H1 (cell line): Measurements from ENCODE around the gene B9D1. TPM values are rescaled to one million over a fixed set of nuclear protein-coding genes. Genes with fewer than 3 reads are reported as not detected.

ENCODE experiments used
- CTCF ChIA-PET: fragments of 300-600 bp; sonication (Branson Sonifier 250); formaldehyde crosslinking; loops from one replicate; lab custom pipeline; 2021; ENCODE audit not compliant: partially characterized antibody; lab: Charles Lee
- POLR2A ChIA-PET: fragments of 300-600 bp; sonication (Branson Sonifier 250); formaldehyde crosslinking; loops from one replicate; lab custom pipeline; 2021; ENCODE audit warnings: inconsistent platforms; ENCODE audit not compliant: partially characterized antibody; lab: Charles Lee
- DNase-seq, 2 experiments: peaks; one replicate each; pipeline versions ENCODE4 v3.0.0 to v3.0.0-alpha.2; 2010 to 2022; ENCODE audit warnings: low spot score in 2 of 2, low read depth in 1 of 2, mixed read lengths in 1 of 2
- FAIRE-seq: peaks from 2 replicates; lab custom pipeline; 2011; peaks lifted over from hg19 to GRCh38; lab: Jason Lieb, UNC
- H2AFZ ChIP-seq: 2 replicates; pipeline ENCODE4 v1.8.1; 2012; ENCODE audit warnings: low read length, inconsistent platforms
- H2AK5ac ChIP-seq: 2 replicates; pipeline ENCODE4 v1.6.1; 2013; ENCODE audit warnings: low read depth, low read length
- H2BK120ac ChIP-seq: replicated peaks from 2 replicates; pipeline ENCODE3; 2013; ENCODE audit warnings: low read depth, low read length, inconsistent platforms
- H2BK12ac ChIP-seq: 2 replicates; pipeline ENCODE4 v1.6.1; 2013; ENCODE audit warnings: low read depth, low read length
- H2BK15ac ChIP-seq: 2 replicates; pipeline ENCODE4 v1.6.1; 2013; ENCODE audit warnings: low read length
- H2BK20ac ChIP-seq: 2 replicates; pipeline ENCODE4 v1.6.1; 2013; ENCODE audit warnings: low read length
- H2BK5ac ChIP-seq: 2 replicates; pipeline ENCODE4 v1.6.1; 2013; ENCODE audit warnings: low read depth, low read length
- H3K14ac ChIP-seq: 2 replicates; pipeline ENCODE4 v1.6.1; 2013; ENCODE audit warnings: inconsistent platforms; ENCODE audit not compliant: insufficient read length
- H3K18ac ChIP-seq: 2 replicates; pipeline ENCODE4 v1.6.1; 2013; ENCODE audit warnings: low read length; ENCODE audit errors: extremely low read depth
- H3K23ac ChIP-seq: 2 replicates; pipeline ENCODE4 v1.6.1; 2013; ENCODE audit warnings: inconsistent platforms; ENCODE audit not compliant: insufficient read length
- H3K23me2 ChIP-seq: 2 replicates; pipeline ENCODE4 v1.6.1; 2013; ENCODE audit warnings: low read depth, low read length
- H3K27ac ChIP-seq: 2 replicates; pipeline ENCODE4 v1.6.1; 2011; ENCODE audit warnings: low read depth, low read length, inconsistent platforms
- H3K27me3 ChIP-seq, 4 experiments: replicated peaks in 1 of 4; 1 replicate in 1 of 4; 2 replicates in 3 of 4; pipeline versions ENCODE4 v1.6.1 to v1.8.1; 2011 to 2013; ENCODE audit warnings: low read length in 3 of 4, mild to moderate bottlenecking in 3 of 4, inconsistent platforms in 2 of 4, mixed read lengths in 2 of 4, moderate library complexity in 1 of 4; ENCODE audit not compliant: control insufficient read depth in 3 of 4, insufficient read depth in 3 of 4; ENCODE audit errors: extremely low read depth in 1 of 4
- H3K36me3 ChIP-seq, 4 experiments: 2 replicates each; pipeline versions ENCODE4 v1.6.1 to v1.8.1; 2011 to 2013; ENCODE audit warnings: mild to moderate bottlenecking in 4 of 4, low read length in 3 of 4, moderate library complexity in 2 of 4, control low read depth in 1 of 4, inconsistent platforms in 1 of 4; ENCODE audit not compliant: insufficient read depth in 4 of 4, control insufficient read depth in 2 of 4
- H3K4ac ChIP-seq: replicated peaks from 2 replicates; pipeline ENCODE3; 2013; ENCODE audit warnings: low read length, low read depth, mixed read lengths, inconsistent platforms; ENCODE audit not compliant: insufficient read length
- H3K4me1 ChIP-seq, 4 experiments: replicated peaks in 1 of 4; 1 replicate in 1 of 4; 2 replicates in 3 of 4; pipeline versions ENCODE4 v1.6.1 to v1.8.1; 2011 to 2013; ENCODE audit warnings: low read length in 3 of 4, inconsistent platforms in 2 of 4, mixed read lengths in 1 of 4; ENCODE audit not compliant: insufficient read depth in 4 of 4, control insufficient read depth in 3 of 4
- H3K4me2 ChIP-seq, 2 experiments: 2 replicates each; pipeline versions ENCODE4 v1.6.1 to v1.8.1; 2011 to 2013; ENCODE audit warnings: low read depth in 2 of 2, low read length in 2 of 2, control low read depth in 1 of 2, inconsistent platforms in 1 of 2, mild to moderate bottlenecking in 1 of 2; ENCODE audit not compliant: insufficient read depth in 1 of 2
- H3K4me3 ChIP-seq, 4 experiments: fragments of 200-600, 300-600 bp in 1 of 4; sonication (generic), shearing (Covaris generic), sonication (Bioruptor Twin) in 1 of 4; 2 replicates each; pipeline versions ENCODE4 v1.5.1 to v1.8.1; 2011 to 2016; ENCODE audit warnings: low read length in 4 of 4, low read depth in 3 of 4, control low read depth in 2 of 4, inconsistent platforms in 2 of 4, mild to moderate bottlenecking in 2 of 4, mixed read lengths in 1 of 4, moderate library complexity in 1 of 4; ENCODE audit not compliant: insufficient read depth in 2 of 4; ENCODE audit errors: extremely low read depth in 1 of 4
- H3K56ac ChIP-seq: replicated peaks from 2 replicates; pipeline ENCODE3; 2013; ENCODE audit warnings: low read depth, mild to moderate bottlenecking, mixed read lengths, low read length, inconsistent platforms; ENCODE audit not compliant: insufficient read length
- H3K79me1 ChIP-seq: 2 replicates; pipeline ENCODE4 v1.6.1; 2013; ENCODE audit warnings: low read depth, low read length, control low read depth
- H3K79me2 ChIP-seq, 2 experiments: 2 replicates each; pipeline versions ENCODE4 v1.6.1 to v1.8.1; 2012 to 2013; ENCODE audit warnings: low read length in 2 of 2, mild to moderate bottlenecking in 2 of 2, inconsistent platforms in 1 of 2; ENCODE audit not compliant: insufficient read depth in 2 of 2, control insufficient read depth in 1 of 2
- H3K9ac ChIP-seq, 4 experiments: replicated peaks in 1 of 4; 1 replicate in 1 of 4; 2 replicates in 3 of 4; pipeline versions ENCODE4 v1.6.1 to v1.8.1; 2011 to 2013; ENCODE audit warnings: low read depth in 3 of 4, low read length in 3 of 4, control low read depth in 2 of 4, mild to moderate bottlenecking in 2 of 4, moderate library complexity in 2 of 4, inconsistent platforms in 1 of 4; ENCODE audit errors: extremely low read depth in 1 of 4
- H3K9me3 ChIP-seq, 2 experiments: 2 replicates each; pipeline versions ENCODE4 v1.6.1 to v1.8.1; 2012 to 2013; ENCODE audit warnings: mild to moderate bottlenecking in 2 of 2, moderate library complexity in 2 of 2, control low read depth in 1 of 2, inconsistent platforms in 1 of 2, low read depth in 1 of 2, low read length in 1 of 2, mixed read lengths in 1 of 2; ENCODE audit not compliant: insufficient read depth in 2 of 2
- H4K20me1 ChIP-seq, 2 experiments: replicated peaks in 1 of 2; 2 replicates each; pipeline versions ENCODE3 to v1.8.1; 2011 to 2013; ENCODE audit warnings: inconsistent platforms in 2 of 2, low read length in 2 of 2, mild to moderate bottlenecking in 1 of 2; ENCODE audit not compliant: insufficient read depth in 2 of 2, control insufficient read depth in 1 of 2
- H4K5ac ChIP-seq: 2 replicates; pipeline ENCODE4 v1.6.1; 2013; ENCODE audit warnings: low read length, low read depth, mixed read lengths, inconsistent platforms; ENCODE audit not compliant: insufficient read length
- H4K8ac ChIP-seq: 2 replicates; pipeline ENCODE4 v1.8.0; 2013; ENCODE audit warnings: mild to moderate bottlenecking, moderate library complexity, low read length, inconsistent platforms; ENCODE audit not compliant: insufficient read depth; ENCODE audit errors: extremely low read depth
- H4K91ac ChIP-seq: replicated peaks from 2 replicates; pipeline ENCODE3; 2013; ENCODE audit warnings: low read length, mixed read lengths, inconsistent platforms; ENCODE audit not compliant: insufficient read length
- CBX8 ChIP-seq: fragments of 300-800, 300-1000 bp; sonication (generic); IDR thresholded peaks from 2 replicates; pipeline ENCODE4 v1.7.1; 2016; ENCODE audit warnings: low read depth, low read length, borderline replicate concordance
- NANOG ChIP-seq: IDR thresholded peaks from 2 replicates; pipeline ENCODE4 v1.6.1; 2011; ENCODE audit warnings: low read length, low read depth, mild to moderate bottlenecking, inconsistent platforms; ENCODE audit not compliant: insufficient read depth, poor library complexity, severe bottlenecking
- TAF1 ChIP-seq: IDR thresholded peaks from 2 replicates; pipeline ENCODE4 v1.6.1; 2011; ENCODE audit warnings: mild to moderate bottlenecking, low read depth, low read length
- WGBS, 2 experiments: shearing (Covaris generic) in 1 of 2; methylation state at CpG; one replicate each; pipeline versions ENCODE4 v1.1.6 to v1.1.7; 2013 to 2015; ENCODE audit warnings: low lambda C conversion rate in 2 of 2, mixed read lengths in 2 of 2, inconsistent platforms in 1 of 2, low coverage in 1 of 2, missing lambda C conversion rate in 1 of 2; ENCODE audit not compliant: insufficient replicate concordance in 2 of 2, insufficient coverage in 1 of 2, insufficient read length in 1 of 2; ENCODE audit errors: extremely low coverage in 1 of 2, missing lambda C conversion rate in 1 of 2; 5-methylcytosine and 5-hydroxymethylcytosine counted together
- polyA plus RNA-seq, 7 experiments: library from polyadenylated mRNA; depleted of rRNA in 3 of 7; stranded (reverse) in 5 of 7; unstranded in 2 of 7; fragments of >200 nt in 5 of 7; fragments of 200-250 nt in 2 of 7; gene quantifications; 1 replicate in 5 of 7; 2 replicates in 1 of 7; 4 replicates in 1 of 7; pipeline versions ENCODE4 v1.2.1 to v1.2.3, GENCODE V29; 2011 to 2013; ENCODE audit warnings: missing spikeins in 2 of 7, mixed read lengths in 2 of 7
- total RNA-seq: library from RNA; stranded (reverse); fragmentation: NEBNext Ultra II Directional; extraction: Animal tissue kit (Norgen Biotek cat#: 25700); gene quantifications from 2 replicates; pipeline ENCODE4 v1.2.1, GENCODE V29; 2021

Gene B9D1
- total and polyA plus RNA-seq, 2 of the 8 experiments (the other 6 are each of a cell fraction or from before 2014, with no cell fraction given): 24.6 to 65.7 TPM

GRCh38 chr17:19402171-19402570 is 39.6 kb upstream of the B9D1 start:
- Histone ChIP-seq H3K4me2 (no peak overlapping the region), H3K4me3 (no peak overlapping the region), H3K56ac (no peak overlapping the region), H3K9ac (no peak overlapping the region), H3K27ac (no peak overlapping the region), H2BK120ac (no peak overlapping the region), H2BK12ac (no peak overlapping the region), H3K79me1 (no peaks in the 10 kb centered on the region), H3K23ac (no peak overlapping the region), H4K20me1 (peaks cover 0 to 1% of the 10 kb centered on the region in 2 experiments), H2AK5ac (no peak overlapping the region), H3K79me2 (no peaks in the 10 kb centered on the region), H3K14ac (no peak overlapping the region), H3K23me2 (peaks cover 7% of the 10 kb centered on the region; the same call in 1 of the 2 replicates), H4K91ac (no peak overlapping the region), H2BK5ac (no peak overlapping the region), H3K4me1 (peaks cover 2 to 9% (median 5%) of the 10 kb centered on the region in 4 experiments; a peak in 6 of 7 replicates), H4K5ac (no peak overlapping the region), H2BK20ac (no peak overlapping the region), H4K8ac (no peak overlapping the region), H3K4ac (no peak overlapping the region), H2BK15ac (no peak overlapping the region), H2AFZ (no peak overlapping the region), H3K18ac (no peak overlapping the region), H3K36me3 (no peaks in the 10 kb centered on the region), H3K9me3 (no peaks in the 10 kb centered on the region), H3K27me3 (no peaks in the 10 kb centered on the region)
- DNase-seq: no peak
- no peak for FAIRE-seq
- CTCF ChIA-PET: interaction anchor here (0.7 to 2.2 kb wide), 6 partner anchors 11 to 360 kb away, joined by 3 to 6 read pairs (median 4); partner anchors contain the start of gene B9D1
- POLR2A ChIA-PET: interaction anchor here (0.5 to 1.7 kb wide), 3 partner anchors 10 to 67 kb away, joined by 3 to 4 read pairs (median 3); no protein-coding TSS in a partner anchor
- 100% methylated on average over 1 of the region's 1 CpG; no CpG with 5 or more reads in 1 of the 2 experiments for whole genome bisulfite sequencing, 2 experiments
- TF ChIP-seq NANOG (no peak), CBX8 (no peak), TAF1 (no peak)
